Stimulated activated CD4-positive, alpha-beta T cell treated with anti-CD3 and anti-CD28 coated beads, Interleukin-4, amount 100 ng/mL, for 48 hours (primary cell): ENCODE measurements around the gene GASK1A.
A peak's percentile ranks its signal among the peaks of the same experiment; 100 is the strongest.

Experiments used
- DNase-seq, 2 donors: peaks; one replicate each; pipeline ENCODE4 v3.0.0-alpha.2; 2020; ENCODE audit warnings: low read depth in 2 of 2

GASK1A gene

DNA sequence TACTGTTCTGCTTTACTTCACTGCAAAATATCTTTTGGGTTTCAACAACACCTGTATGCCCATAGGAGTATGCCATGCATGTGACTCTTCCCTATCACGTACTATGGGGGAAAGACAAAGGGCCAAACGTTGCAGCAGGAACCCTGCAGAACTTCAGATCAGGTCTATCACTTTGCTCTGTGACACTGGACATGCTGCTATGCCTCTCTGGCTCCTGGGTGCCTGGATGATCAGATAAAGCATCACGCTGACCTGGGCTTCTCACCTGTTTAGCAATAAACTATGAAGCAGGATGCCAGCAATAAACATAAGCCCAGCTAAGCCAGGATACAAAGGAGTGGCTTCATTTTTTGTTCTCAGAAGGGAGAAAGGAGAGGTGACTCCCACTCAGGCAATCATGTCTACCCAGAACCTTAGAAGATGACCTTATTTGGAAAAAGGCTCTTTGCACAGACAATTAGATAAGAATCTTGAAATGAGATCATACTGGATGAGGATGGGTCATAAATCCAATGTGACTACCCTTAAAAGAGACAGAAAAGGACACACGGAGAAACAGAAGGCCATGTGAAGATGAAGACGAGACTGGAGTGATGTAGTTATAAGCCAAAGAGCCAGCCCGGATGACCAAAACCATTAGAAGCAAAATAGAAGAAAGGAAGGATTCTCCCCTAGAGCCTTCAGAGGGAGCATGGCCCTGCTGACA is 107.5 kb downstream of the GASK1A start:
- DNase-seq, result no peak

DNA sequence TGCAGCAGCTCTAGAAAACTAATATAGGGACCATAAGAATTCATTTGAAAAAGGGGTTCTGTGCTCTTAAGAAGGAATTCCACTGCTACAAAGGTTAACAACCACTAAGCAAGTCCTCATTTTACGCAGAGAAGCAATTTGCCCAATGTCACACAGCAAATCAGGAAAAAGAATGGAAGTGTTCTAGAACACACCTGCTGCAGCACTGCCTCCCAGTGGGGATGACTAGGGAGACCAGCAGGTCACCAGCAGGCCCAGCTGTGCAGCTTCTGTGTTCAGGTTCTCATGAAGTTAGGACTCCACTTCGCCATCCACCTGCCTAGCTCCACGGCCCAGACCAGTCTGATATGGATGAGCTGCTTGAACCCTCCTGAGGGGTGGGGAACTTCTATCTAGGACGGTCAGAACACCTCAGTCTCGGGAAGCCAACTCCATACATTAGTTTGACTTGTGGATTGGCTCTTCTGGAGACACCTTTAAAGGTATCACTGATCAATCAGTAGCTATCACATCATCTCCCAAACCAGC is 108.2 kb downstream of the GASK1A start:
- DNase-seq, result no peak

DNA sequence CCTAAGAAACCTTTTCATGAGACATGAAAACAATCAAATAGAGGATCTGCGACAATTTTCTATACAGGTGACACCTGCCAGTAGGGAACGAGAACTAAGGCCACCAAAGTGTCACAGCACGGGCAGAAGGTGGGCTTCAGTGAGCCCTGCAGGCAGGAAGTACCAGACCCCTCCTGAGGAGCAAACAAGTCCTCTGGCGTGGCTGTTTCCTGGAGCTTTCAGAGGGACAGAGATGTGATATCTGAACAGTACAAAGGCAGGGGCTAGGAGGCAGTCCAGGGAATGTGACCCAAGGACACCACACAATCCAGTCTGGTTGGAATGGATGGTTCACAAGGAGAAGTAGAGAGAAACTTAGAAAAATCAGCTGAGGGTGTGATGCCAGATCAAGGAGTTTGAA is 110.0 kb downstream of the GASK1A start:
- no peak for DNase-seq

DNA sequence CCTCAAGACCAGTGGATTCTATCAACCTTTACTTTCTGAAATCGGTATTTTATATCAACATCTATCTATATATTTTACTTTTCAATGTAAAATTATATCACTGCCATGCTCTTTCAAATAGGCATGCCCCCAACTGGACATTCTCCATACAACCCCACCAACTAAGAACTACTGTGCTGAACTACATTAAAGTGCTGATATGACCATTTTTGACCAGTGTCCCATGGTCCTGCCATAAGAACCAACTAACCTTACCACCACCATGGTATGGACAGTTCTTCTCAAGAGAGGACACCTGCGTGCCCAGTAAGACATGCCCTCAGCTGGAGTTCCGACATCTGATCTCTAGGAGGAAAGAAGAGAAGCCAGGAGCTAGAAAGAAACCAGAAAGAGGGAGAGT is 111.1 kb downstream of the GASK1A start:
- no peak for DNase-seq

DNA sequence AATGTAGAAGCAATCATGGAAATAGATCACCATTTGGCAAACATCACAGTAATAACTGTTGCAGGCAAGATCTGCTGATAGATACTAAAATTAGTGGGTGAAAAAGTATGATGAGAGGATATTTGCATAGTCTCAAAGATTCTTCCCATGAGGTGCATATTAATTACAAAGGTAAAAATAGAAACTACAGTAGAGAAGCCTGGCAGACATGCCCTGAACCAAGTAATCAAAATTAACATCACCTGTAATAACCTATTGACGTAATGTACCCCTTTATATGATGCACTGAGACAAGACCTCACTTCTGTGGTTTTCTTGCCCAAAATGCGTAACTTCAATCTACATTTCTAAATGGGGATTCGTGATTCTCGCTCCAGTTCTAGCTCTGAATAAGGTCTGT is 112.4 kb downstream of the GASK1A start:
- DNase-seq, result no peak

DNA sequence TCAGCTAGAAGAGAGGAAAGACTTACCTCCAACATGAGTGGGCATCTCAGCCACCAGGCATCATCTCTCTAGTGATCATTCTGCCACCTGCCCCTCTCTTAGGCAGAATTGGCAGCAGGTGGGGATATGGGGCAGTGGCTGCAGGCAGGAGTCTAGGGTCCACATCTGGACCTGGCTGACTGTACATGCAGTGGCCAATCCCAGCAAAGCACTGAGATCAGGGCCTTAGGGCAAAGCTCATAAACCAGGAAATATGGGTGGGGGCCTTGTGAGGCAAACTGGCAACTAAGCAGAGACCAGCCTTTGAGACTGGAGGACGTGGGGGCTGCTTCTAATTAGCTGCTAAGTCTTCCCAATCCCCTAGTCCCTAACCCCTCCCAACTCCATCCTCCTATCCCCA is 113.9 kb downstream of the GASK1A start:
- no peak for DNase-seq

DNA sequence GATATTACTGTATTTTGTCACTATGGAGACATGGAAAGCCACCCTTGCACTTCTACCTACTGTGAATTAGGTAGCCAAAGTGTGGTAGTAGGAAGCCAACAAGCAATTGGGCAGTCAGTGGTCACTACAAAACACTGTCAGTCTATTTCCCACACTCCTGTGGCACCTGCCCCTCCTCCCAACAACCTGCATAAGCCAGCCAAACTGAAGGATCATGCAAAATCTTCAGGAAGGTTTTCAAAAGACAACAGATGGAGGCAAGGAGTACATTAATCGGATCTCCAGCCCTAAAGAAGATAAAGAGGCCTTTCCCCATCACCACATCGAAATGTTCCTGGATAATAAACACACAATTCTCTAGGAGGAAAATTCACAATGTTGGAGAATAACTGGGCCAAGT is 114.9 kb downstream of the GASK1A start:
- DNase-seq, result no peak

DNA sequence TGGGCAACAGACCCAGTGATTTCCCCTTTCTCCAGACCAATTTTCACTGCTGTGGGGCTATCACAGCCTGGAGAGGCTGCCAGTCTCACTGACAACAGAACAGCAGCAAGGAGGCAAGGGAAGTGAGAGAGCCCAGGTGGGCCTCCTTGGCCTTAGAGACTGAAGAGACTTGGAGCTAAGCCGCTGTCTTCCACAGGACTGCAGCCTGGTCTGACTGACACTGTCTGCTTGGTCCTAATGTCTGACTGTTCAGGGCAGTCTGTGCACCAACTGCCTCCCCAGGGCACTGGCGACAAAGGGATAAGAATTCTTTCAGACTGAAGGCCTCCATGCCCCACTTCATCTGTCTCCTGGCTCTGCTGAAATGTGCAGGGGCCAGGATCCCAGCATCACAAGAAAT is 115.3 kb downstream of the GASK1A start:
- no peak for DNase-seq

DNA sequence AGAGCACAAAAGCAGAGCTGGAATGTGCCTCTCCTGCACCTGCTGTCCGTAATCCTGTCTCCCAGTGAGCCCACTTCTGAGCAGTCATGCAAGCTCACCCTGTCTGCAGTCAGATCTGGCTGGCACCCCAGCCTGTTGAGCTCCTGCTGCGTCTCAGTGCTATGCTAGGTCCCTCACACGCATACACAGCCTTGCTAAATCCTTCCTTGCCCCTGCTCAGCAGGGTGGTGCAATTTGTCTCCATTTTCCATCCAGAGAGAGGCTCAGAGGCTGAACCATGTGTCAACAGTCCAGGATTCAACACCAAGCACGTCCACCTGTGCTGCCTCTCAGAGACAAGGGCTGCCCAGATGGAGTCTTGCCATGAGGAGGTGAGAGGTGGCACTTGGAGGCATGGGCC is 115.7 kb downstream of the GASK1A start:
- no peak for DNase-seq

DNA sequence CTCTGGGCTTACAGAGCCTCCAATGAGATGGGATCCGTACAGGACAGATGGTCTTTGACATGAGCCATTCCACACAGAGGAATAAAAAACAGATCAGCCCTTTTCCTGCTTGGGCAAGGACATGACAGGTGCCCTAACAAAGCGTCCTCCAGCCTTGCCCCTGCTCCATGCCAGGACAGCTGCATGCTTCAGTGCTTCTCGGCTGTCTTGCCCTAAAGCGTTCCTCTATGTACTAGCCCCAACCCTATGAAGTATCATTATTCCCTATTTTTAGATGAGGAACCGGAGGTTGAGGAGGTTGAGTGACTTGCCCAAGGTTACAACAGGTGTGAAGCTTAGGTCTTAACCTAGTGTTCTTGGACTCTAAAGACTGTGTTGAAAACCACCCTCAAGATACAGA is 116.3 kb downstream of the GASK1A start:
- DNase-seq, result no peak

DNA sequence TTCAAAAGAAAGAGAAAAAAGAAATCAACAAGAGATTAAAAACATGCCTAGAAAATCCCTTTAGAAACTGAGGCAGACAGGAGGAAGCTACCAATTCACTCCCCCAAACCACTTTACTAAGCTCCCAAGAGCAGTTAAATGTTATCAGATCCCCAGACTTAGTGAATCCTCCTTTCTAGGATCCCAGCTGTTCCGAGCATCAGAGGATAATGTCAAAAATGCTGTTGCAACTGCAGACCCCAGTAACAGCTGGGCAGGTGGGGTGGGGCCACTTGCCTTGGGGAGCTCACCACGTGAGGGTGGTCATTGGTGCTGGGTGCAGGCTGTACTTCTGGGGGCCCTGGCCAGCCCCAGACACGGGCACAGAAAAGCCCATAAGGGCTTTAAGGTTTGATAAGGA is 117.7 kb downstream of the GASK1A start:
- no peak for DNase-seq

DNA sequence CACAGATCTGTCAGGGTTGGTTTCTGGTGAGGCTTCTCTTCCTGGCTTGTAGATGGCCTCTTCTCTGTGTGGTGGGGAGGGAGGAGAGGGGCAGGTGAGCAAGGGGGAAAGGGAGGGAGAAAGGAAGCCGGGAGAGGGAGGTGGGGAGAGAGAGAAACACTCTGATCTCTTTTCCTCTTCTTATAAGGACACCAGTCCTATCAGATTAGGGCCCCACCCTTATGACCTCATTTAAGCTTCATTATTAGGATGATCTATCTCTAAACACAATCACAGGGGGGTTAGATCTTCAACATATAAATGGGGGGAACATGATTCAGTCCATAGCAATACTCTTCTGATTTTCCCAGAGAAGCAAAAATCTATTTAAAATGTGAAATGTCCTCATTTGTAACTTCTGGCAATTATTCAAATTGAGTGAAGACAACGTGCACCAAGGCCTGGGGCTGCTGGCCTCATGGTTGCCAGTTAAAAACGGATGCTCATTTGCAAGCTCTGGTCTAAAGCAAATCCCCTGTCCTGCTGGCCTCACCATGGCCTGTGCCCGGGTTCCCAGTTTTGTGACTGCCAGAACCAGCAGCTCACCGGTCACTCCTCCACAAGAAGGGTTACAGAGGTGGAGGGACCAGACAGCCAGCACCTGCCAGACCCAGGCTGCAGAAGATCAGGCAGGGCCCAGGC is 118.4 kb downstream of the GASK1A start:
- DNase-seq, result no peak

DNA sequence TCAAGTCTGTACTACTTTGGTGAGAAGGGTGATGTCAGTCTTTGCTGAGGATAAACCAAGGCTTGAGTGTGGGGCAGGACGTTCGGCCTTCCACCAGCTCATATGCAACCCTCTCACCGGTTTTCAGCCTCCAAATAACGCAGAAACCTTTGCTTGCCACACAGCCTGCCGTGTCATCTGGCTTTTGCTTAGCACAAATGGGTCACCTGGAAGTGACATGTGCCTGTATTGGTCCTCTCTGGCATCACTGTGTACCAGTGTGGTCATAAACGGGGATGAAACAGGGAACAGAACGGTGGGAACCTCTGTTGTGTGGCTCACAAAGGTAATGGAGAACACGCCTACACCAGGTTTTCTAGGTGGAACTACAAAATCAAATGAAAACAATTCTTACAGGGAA is 119.7 kb downstream of the GASK1A start:
- DNase-seq, result no peak

DNA sequence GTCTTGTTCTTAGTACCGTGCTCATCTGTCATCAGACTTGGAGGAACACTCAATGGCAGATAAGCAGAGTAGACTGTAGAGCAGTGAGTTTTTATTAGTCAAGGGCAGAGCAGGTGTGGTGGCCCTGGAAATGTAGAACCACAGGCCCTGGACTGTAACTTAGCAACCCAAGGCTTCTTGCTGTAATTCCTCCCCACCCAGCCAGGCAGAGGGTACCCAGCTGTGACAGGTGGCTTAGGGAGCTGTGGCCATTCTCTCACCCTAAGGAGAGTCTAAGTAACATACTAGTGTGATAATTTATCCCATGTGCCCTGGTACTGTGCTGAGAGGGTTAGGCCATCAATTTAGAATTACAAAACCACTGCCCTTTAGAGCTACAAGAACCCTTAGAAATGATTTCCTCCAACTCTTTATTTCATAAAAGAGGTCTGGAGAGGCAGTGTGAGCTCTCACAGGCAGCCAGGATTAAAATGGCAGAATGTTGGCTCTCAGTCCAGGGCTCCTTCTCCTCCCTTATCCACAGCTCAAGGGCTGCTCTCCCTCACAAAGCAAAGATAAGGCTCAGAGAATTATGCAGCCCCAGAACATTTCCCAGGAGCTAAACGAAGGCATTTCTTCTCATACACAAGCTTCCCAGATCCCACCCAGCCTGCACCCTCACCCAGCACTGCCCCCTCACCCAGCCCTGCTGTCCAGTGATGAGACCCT is 123.8 kb downstream of the GASK1A start:
- DNase-seq, result no peak

DNA sequence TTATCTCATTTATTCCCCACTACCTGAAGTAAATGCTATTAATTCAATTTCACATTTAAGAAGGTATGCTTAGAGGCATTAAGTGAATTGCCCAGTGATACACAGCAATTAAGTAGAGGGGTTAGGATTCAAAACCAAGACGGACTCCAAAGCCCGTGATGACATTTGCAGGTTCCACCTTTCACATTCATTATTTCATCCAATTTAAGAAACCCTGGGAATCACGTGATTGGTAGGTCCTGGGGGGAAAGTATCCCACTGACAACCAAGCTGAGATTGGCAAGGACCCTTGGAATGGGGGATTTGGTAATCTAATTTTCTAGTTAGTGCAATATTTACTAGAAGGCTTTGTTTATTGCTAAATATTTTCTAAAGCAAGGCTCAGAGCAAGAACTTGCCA is 124.9 kb downstream of the GASK1A start:
- no peak for DNase-seq

DNA sequence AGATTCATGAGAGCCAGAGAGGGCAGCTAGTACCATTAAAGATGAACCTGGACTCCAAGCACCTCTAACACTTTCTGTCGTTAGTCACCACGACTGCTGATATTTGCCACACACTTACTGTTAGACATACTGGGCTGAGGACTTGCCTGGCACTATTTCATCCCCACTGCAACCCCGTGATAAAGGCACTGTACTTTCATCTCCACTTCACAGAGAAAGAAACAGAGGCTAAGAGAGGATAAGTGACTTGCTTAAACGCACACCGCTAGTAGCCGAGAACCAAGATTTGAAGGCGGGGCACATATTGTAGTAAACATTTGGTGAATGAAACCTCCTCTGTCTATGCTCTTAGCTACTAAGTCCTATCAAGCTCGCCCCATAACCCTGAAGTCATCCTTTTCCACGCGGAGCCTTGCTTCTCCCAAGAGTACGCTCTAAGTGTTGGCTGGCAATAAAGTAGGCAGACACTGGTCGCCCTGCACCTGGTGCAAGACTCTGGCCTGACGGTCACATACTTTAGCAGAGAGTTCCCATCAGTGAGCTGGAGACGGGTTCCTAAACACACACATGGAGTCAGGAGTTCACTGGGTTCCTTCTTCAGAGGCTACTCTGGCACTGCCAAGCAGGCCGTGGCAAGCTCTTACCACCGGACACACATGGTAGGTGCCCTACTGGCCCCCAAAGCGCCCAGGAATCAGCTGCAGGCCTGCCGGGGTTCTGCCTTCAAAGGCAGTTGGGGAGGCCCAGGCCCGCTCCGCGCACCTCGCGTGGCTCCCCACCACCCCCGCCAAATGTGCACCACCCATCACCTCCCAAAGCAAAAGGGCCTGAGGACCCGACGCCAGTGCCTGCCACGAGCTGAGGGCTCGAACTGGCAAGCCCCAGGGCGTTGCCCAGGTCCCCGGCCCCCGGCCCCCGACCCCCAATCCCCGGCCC is 125.8 kb downstream of the GASK1A start:
- peak in 1 of 2 donors; percentile 2 for DNase-seq

DNA sequence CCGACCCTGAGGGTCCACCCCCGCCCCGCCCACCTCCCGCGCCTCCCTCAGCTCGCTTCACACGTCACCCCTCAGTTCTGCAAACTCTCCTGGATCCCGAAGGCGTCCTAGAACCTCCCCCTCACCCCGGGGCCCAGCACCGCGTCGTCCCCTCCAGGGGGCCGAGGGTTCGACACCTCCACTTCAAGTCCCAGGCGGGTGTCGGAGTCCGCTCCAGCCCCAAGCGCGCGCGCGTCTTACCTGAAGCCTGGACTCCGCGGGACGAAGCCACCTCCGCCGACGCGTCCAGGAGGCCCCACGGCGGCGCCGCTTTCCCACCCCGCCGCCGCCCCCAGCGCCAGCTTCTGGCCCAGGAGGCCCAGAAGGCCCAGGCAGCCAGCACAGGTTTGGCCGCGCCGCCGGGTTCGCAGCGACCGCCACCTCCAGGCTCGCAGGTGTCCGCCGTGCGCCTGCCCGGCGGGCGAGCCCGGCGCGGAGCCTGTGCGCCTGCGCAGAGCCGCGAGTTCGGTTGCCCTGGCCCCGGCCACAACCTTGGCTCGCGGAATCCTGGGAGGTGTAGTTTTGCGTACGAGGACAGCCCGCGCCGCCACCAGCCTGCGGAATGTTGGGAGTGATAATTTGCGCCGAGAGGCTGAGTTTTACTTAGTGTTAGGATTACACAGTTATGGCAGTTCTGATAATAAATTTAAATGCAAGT is 126.6 kb downstream of the GASK1A start, which contains the start of gene POMGNT2:
Gene POMGNT2, minus strand, starts transcription at position 484 of the 697 bp plus-strand sequence. CDS start 24,648 bp downstream, outside the sequence.
- DNase-seq, result peak; percentile 81 to 86

DNA sequence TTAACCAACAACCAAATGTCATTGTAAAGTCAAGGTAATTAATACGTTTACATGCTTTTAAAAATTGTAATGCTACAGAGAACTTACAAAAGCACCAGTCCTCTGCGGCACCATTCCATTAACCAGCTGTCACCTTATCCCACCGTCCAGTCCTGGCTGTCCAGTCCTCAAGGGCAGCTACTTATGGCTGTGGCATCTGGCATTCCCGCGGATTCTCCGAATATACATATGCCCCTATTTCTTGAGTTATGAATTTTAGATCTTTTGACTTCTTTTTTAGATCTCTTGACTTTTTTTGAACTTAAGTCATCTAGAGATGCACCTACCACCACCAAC is 127.2 kb downstream of the GASK1A start:
- DNase-seq, result no peak
